Panc1 (cell line): ENCODE data around the gene RBL2. TPM values are rescaled to one million over a fixed set of nuclear protein-coding genes. Genes with fewer than 3 reads are reported as not detected.
"Not testable (repeated sequence)": the region's sequence is repeated elsewhere in the genome, so short reads cannot be mapped to it uniquely, and the experiment has no call there.

Experiments
- ATAC-seq: fragments of 200-7000 bp; cut with Tn5 transposase; 2 replicates; pipeline ENCODE4 v1.9.1; 2020; ENCODE audit warnings: mild to moderate bottlenecking, moderate library complexity
- BruUV-seq: library from RNA; stranded (reverse); fragments of 400-500 nt; replicated peaks from 2 replicates; lab custom pipeline; 2021; lab: Mats Ljungman, UMichigan
- CTCF ChIA-PET: fragments of 300-600 bp; sonication (Branson Sonifier 250); formaldehyde crosslinking; loops from one replicate; lab custom pipeline; 2022; ENCODE audit warnings: antibody characterized with exemption; lab: Charles Lee
- POLR2A ChIA-PET: fragments of 300-600 bp; sonication (Branson Sonifier 250); formaldehyde crosslinking; loops from one replicate; lab custom pipeline; 2022; ENCODE audit warnings: antibody characterized with exemption; lab: Charles Lee
- DNase-seq: peaks from one replicate; pipeline ENCODE4 v3.0.0-alpha.2; 2010; ENCODE audit warnings: low read depth, low spot score
- H3K27ac ChIP-seq: 2 replicates; pipeline ENCODE4 v1.5.1; 2011; ENCODE audit warnings: mild to moderate bottlenecking, low read length, inconsistent platforms
- H3K27me3 ChIP-seq: fragments of 200-500 bp; sonication (Bioruptor generic); 2 replicates; pipeline ENCODE4 v1.6.0; 2014; ENCODE audit warnings: low read length, inconsistent platforms; ENCODE audit not compliant: control insufficient read depth, insufficient read depth
- H3K36me3 ChIP-seq: fragments of 200-500 bp; sonication (Bioruptor generic); 2 replicates; pipeline ENCODE4 v1.5.1; 2014; ENCODE audit warnings: inconsistent platforms, mild to moderate bottlenecking, low read length, moderate library complexity; ENCODE audit not compliant: control insufficient read depth, insufficient read depth
- H3K4me1 ChIP-seq: 2 replicates; pipeline ENCODE4 v1.5.1; 2011; ENCODE audit warnings: inconsistent platforms, mild to moderate bottlenecking, low read length, moderate library complexity; ENCODE audit not compliant: control insufficient read depth, insufficient read depth
- H3K4me3 ChIP-seq, 2 experiments: 2 replicates each; pipeline ENCODE4 v1.5.1; 2011 to 2012; ENCODE audit warnings: low read depth in 2 of 2, low read length in 2 of 2, mild to moderate bottlenecking in 2 of 2, inconsistent platforms in 1 of 2, moderate library complexity in 1 of 2
- H3K9me3 ChIP-seq: fragments of 200-500 bp; sonication (Bioruptor generic); 2 replicates; pipeline ENCODE4 v1.5.1; 2014; ENCODE audit warnings: low read depth, mild to moderate bottlenecking, inconsistent platforms, low read length, moderate library complexity; ENCODE audit not compliant: control insufficient read depth, insufficient read depth
- POLR2AphosphoS5 ChIP-seq: IDR thresholded peaks from 2 replicates; pipeline ENCODE4 v1.6.1; 2012; ENCODE audit warnings: mild to moderate bottlenecking, low read depth, low read length, moderate library complexity
- SIN3A ChIP-seq: IDR thresholded peaks from 2 replicates; pipeline ENCODE4 v1.6.1; 2012; ENCODE audit warnings: low read depth, mild to moderate bottlenecking, low read length, moderate library complexity, borderline replicate concordance; ENCODE audit not compliant: insufficient read depth
- TCF7L2 ChIP-seq: IDR thresholded peaks from 2 replicates; pipeline ENCODE4 v1.6.1; 2011; ENCODE audit warnings: mild to moderate bottlenecking, low read depth, low read length, inconsistent platforms
- in situ Hi-C: cut with HindIII; loops from 2 replicates; pipeline ENCODE4 v1.10.0; 2016; ENCODE audit warnings: low sequenced_read_pairs, low pct_unique_long_range_greater_than_20kb
- intact Hi-C: fragments of 100-400 bp; cut with micrococcal nuclease; formaldehyde crosslinking; loops from one replicate; pipeline ENCODE4 v1.10.0; 2022; ENCODE audit not compliant: unreplicated experiment
- total RNA-seq: library from RNA; stranded (reverse); gene quantifications from one replicate; pipeline ENCODE4 v1.2.1, GENCODE V29; 2021; ENCODE audit not compliant: unreplicated experiment
- TF ChIP-seq, protein P1 (sequence below): fragments of 450-650 bp; IDR thresholded peaks from 2 replicates; pipeline ENCODE4 v1.5.1; 2017; ENCODE audit warnings: mild to moderate bottlenecking
- TF ChIP-seq, protein P2 (sequence below), 2 experiments: IDR thresholded peaks; 2 replicates each; pipeline ENCODE4 v1.6.1; 2011 to 2012; ENCODE audit warnings: low read depth in 2 of 2, control low read depth in 1 of 2, low read length in 1 of 2, mild to moderate bottlenecking in 1 of 2, moderate library complexity in 1 of 2; ENCODE audit not compliant: insufficient read depth in 1 of 2

The RBL2 gene
- total RNA-seq, 1 experiment from 2014 or later = 28.9 TPM

- Histone ChIP-seq H3K9me3 (no peaks in the 10 kb centered on the region), H3K27ac (no peak overlapping the region), H3K4me3 (no peak overlapping the region), H3K36me3 (no peaks in the 10 kb centered on the region), H3K27me3 (no peaks in the 10 kb centered on the region), H3K4me1 (peaks cover 3% of the 10 kb centered on the region; the same call in 1 of the 2 replicates)
- in situ Hi-C loops = no loop called here
- no TSS peak for BruUV-seq
- ATAC-seq = no peak
- no peak for DNase-seq
- CTCF ChIA-PET = no interaction called here
- intact Hi-C loops = no loop called here
- TF ChIP-seq TCF7L2 (no peak), SIN3A (no peak)
- TF ChIP-seq, protein P1, sequence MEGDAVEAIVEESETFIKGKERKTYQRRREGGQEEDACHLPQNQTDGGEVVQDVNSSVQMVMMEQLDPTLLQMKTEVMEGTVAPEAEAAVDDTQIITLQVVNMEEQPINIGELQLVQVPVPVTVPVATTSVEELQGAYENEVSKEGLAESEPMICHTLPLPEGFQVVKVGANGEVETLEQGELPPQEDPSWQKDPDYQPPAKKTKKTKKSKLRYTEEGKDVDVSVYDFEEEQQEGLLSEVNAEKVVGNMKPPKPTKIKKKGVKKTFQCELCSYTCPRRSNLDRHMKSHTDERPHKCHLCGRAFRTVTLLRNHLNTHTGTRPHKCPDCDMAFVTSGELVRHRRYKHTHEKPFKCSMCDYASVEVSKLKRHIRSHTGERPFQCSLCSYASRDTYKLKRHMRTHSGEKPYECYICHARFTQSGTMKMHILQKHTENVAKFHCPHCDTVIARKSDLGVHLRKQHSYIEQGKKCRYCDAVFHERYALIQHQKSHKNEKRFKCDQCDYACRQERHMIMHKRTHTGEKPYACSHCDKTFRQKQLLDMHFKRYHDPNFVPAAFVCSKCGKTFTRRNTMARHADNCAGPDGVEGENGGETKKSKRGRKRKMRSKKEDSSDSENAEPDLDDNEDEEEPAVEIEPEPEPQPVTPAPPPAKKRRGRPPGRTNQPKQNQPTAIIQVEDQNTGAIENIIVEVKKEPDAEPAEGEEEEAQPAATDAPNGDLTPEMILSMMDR = no peak
- POLR2A ChIA-PET = no interaction called here
These were observed 76.8 kb downstream of the RBL2 start for GRCh38 chr16:53511084-53511402.

DNA sequence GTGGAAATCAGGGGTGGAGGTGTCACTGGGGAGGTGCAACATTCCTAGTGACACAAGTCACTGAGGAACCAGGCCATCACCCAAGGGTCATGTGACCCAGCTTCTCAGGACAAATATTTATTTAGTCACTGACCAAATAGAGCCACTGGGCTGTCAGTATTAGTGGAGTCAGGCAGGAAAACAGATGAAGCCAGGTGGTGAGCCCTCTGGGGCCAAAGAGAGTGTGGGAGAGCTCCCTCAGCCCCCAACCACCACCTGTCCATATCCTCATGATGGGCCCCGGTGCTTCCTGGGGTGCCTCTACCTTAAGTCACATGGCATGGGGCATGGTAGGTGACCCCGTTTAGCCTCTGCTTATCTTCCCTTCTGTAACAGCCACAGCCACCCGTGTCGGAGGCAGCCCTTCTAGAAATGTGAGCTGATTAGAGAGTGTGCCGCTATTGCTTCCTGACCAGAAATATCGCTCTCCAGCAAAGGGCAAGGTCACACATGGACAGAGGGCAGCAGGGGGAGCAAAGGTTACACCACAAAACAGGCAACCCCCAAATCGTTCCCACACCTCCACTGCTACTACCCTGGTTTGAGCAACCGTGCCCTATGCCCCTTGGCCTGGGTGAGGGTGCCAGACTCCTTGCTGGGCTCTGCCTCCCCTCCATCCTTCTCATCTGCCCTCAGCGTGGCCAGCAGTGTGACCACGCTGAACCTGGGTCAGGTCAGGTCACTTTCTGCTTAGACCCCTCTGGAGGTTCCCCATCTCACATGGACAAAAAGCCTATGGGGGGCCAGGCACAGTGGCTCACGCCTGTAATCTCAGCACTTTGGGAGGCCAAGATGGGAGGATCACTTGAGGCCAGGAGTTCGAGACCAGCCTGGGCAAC, 77.4 kb downstream of the RBL2 start:
- no peak overlapping the region for H3K4me3 ChIP-seq
- H3K27ac ChIP-seq = no peak overlapping the region
- BruUV-seq = no TSS peak
- no peaks in the 10 kb centered on the region for H3K27me3 ChIP-seq
- intact Hi-C loops (no loop called here), in situ Hi-C loops (no loop called here)
- no peaks in the 10 kb centered on the region for H3K36me3 ChIP-seq
- H3K4me1 ChIP-seq = peaks cover 3% of the 10 kb centered on the region; the same call in 1 of the 2 replicates
- TF ChIP-seq TCF7L2 (no peak), POLR2AphosphoS5 (no peak), SIN3A (no peak)
- TF ChIP-seq, protein P2, sequence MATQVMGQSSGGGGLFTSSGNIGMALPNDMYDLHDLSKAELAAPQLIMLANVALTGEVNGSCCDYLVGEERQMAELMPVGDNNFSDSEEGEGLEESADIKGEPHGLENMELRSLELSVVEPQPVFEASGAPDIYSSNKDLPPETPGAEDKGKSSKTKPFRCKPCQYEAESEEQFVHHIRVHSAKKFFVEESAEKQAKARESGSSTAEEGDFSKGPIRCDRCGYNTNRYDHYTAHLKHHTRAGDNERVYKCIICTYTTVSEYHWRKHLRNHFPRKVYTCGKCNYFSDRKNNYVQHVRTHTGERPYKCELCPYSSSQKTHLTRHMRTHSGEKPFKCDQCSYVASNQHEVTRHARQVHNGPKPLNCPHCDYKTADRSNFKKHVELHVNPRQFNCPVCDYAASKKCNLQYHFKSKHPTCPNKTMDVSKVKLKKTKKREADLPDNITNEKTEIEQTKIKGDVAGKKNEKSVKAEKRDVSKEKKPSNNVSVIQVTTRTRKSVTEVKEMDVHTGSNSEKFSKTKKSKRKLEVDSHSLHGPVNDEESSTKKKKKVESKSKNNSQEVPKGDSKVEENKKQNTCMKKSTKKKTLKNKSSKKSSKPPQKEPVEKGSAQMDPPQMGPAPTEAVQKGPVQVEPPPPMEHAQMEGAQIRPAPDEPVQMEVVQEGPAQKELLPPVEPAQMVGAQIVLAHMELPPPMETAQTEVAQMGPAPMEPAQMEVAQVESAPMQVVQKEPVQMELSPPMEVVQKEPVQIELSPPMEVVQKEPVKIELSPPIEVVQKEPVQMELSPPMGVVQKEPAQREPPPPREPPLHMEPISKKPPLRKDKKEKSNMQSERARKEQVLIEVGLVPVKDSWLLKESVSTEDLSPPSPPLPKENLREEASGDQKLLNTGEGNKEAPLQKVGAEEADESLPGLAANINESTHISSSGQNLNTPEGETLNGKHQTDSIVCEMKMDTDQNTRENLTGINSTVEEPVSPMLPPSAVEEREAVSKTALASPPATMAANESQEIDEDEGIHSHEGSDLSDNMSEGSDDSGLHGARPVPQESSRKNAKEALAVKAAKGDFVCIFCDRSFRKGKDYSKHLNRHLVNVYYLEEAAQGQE (IDR thresholded peaks at IDR 0.05; ENCODE audit: insufficient read depth in 1 of 2, low read depth in 2 of 2, low read length in 1 of 2) = no peak
- TF ChIP-seq, protein P1 = no peak
- POLR2A ChIA-PET = no interaction called here
- DNase-seq = no peak
- no peak for ATAC-seq
- CTCF ChIA-PET = no interaction called here
- no peaks in the 10 kb centered on the region for H3K9me3 ChIP-seq

GRCh38 chr16:53512795-53513194, 78.5 kb downstream of the RBL2 start:
- H3K9me3 ChIP-seq, in situ Hi-C loops, CTCF ChIA-PET, ATAC-seq, H3K4me3 ChIP-seq, H3K27me3 ChIP-seq, H3K27ac ChIP-seq, H3K4me1 ChIP-seq, intact Hi-C loops, H3K36me3 ChIP-seq, DNase-seq, BruUV-seq, POLR2A ChIA-PET: not testable (repeated sequence)
